Renal pelvis (tissue), 4 donors: ENCODE results near the gene FAM120B. TPM values are rescaled to one million over a fixed set of nuclear protein-coding genes. Genes with fewer than 3 reads are reported as not detected.
"Not testable (repeated sequence)": the region's sequence is repeated elsewhere in the genome, so short reads cannot be mapped to it uniquely, and the experiment has no call there.

ENCODE experiments used
- DNase-seq: peaks from one replicate; pipeline ENCODE4 v3.0.0-alpha.2; 2013
- polyA plus RNA-seq, 3 donors: library from polyadenylated mRNA; unstranded; fragments of 120-200 nt; gene quantifications; one replicate each; pipeline ENCODE4 v1.2.1, GENCODE V29; 2013; ENCODE audit not compliant: insufficient read length in 3 of 3

The FAM120B gene
- polyA plus RNA-seq, 3 donors = 34.8 to 38.9 (median 38.0) TPM

GRCh38 chr6:170294813-170295509 lies 11.6 kb upstream of the FAM120B start:
- no peak for DNase-seq

GRCh38 chr6:170295510-170296422 lies 10.8 kb upstream of the FAM120B start:
- DNase-seq = no peak

GRCh38 chr6:170296423-170296745 lies 10.2 kb upstream of the FAM120B start:
- DNase-seq = no peak

- no peak for DNase-seq
Observed at GRCh38 chr6:170296746-170297575, 9.6 kb upstream of the FAM120B start.

GRCh38 chr6:170297576-170298330 lies 8.8 kb upstream of the FAM120B start:
- no peak for DNase-seq

GRCh38 chr6:170298688-170299087 lies 7.9 kb upstream of the FAM120B start:
- DNase-seq = no peak

- DNase-seq = no peak
Observed at GRCh38 chr6:170301184-170301583, 5.4 kb upstream of the FAM120B start.

- no peak for DNase-seq
Observed at GRCh38 chr6:170305805-170306323, 694 bp upstream of the FAM120B start.

GRCh38 chr6:170307080-170307545 lies 555 bp downstream of the FAM120B start:
- no peak for DNase-seq

- DNase-seq = no peak
Observed at GRCh38 chr6:170308761-170309160, 2.2 kb downstream of the FAM120B start.

GRCh38 chr6:170311696-170312095 lies 5.1 kb downstream of the FAM120B start:
- no peak for DNase-seq

- no peak for DNase-seq
Observed at GRCh38 chr6:170312876-170313275, 6.3 kb downstream of the FAM120B start.

GRCh38 chr6:170313716-170314295 lies 7.2 kb downstream of the FAM120B start:
- no peak for DNase-seq

- DNase-seq = no peak
Observed at GRCh38 chr6:170314983-170315382, 8.4 kb downstream of the FAM120B start.

GRCh38 chr6:170316071-170316470 lies 9.5 kb downstream of the FAM120B start:
- DNase-seq = no peak

GRCh38 chr6:170317076-170317475 lies 10.5 kb downstream of the FAM120B start:
- DNase-seq = no peak

- no peak for DNase-seq
Observed at GRCh38 chr6:170317718-170318117, 11.2 kb downstream of the FAM120B start.

- DNase-seq = no peak
Observed at GRCh38 chr6:170329321-170329720, 22.8 kb downstream of the FAM120B start.

- DNase-seq = not testable (repeated sequence)
Observed at GRCh38 chr6:170335199-170335598, 28.6 kb downstream of the FAM120B start.

GRCh38 chr6:170344631-170345576 lies 38.3 kb downstream of the FAM120B start:
- no peak for DNase-seq
